ENCODE data around the gene CHRNA1.
A peak's percentile ranks its signal among the peaks of the same experiment; 100 is the strongest.

The CHRNA1 gene

DNA sequence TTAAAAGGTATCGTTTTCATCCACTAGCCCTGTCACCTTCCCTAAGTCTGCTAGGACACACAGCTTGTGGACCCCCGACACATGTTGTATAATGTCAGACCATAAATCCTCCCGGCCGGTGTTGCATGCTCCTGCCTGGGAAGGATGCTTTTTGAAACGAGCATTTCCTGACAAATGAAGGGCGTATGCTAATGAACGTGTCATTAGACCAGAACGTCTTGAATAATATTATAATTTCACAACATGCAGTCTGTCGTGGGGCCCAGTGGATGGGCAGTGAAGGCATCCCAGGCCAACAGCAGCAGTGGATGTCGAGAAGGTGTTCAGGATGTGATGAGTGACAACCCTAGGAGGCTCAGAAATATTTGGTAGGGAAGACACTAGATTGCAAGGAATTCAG is 7.5 kb downstream of the CHRNA1 start:
- DNase-seq, result no peak

DNA sequence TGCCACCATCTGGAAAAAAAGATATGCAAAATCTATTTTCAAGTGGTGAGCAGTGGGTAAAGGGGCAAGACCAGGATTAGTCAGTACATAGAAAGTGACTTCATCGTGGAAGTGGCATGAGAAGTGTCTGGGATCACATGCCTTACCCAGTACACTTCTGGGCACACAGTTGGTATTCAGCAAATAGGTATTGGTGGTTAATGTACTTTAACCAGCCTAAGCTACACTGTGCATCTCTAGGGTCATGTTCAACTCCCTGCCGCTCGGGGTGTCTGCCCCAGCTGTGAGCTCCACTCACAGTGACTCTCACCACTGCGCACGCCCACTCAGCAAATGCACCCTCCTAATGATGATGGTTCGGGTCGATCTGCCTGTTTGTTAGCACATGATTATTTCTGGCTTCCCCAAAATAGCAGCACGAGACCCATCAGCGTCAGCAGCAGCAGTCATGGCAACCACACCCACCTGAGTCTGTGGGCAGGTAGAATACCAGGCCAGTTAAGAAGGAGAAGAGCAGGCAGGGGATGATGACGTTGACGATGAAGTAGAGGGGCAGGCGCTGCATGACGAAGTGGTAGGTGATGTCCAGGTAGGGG is 11.1 kb downstream of the CHRNA1 start:
- no peak for DNase-seq

DNA sequence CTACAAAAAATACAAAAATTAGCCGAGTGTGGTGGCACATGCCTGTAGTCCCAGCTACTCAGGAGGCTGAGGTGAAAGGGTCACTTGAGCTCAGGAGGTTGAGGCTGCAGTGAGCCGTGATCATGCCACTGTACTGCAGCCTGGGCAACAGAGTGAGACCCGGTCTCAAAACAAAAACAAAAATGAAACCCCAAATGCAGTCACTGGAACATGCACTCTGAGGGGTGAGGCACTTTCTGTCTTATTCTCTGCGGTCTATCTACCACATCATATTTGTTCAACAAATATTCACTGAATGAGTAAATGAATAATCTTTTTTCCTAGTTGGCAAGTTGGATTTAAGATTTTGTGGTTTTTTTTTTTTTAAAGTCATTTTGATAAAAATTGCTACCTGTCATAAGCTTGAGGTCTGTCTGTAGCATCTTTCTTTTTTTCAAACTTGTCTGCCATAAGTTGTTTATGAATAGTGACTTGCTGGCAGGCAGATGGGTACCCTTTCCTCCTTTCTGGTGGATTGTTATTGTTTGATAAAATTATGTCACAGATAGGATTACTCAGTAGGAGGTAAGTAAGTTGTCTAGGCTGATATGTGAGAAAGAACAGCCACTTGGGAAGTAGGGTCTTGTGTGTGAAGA is 11.8 kb downstream of the CHRNA1 start:
- DNase-seq, result no peak

DNA sequence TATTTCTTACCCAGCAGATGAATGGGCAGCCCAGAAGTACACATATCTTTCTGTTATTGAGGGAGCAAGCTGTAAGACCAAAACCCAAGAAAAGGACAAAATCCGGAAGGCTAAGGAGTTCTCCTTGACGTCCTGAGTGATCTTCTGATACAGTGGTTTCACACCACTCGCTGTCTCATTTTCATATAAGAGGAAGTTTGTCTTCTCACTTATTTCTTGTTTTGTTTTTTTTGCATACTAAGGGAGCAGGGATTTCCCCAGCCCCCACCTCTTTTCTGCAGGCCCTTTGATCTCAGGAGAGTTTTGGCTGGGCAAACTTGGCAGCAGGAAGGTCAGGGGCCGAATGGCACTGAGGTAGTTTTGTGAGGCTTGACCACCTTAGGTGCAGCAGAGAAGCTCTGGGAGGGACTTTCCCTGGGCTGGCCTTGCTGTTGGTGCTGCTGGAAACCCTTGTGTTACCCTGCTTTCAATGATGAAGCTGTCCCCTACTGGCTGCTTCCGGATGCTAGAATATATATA is 13.3 kb downstream of the CHRNA1 start:
- no peak for DNase-seq

DNA sequence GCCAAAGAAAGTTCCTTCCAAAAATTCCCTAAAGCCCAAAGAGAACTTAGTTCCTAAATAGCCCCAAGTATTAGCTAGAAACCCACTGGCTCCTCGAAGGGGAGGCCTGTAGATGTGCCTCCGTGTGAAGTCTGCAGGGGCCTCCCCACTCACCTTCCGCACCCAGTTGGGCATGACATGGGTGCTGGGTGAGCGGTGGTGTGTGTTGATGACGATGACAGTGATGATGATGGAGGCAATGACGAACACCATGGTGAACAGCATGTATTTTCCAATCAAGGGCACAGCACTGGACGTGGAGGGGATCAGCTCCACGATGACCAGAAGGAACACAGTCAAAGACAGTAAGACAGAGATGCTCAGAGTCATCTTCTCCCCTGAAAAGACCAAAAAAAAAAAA is 14.5 kb downstream of the CHRNA1 start:
- no peak for DNase-seq

DNA sequence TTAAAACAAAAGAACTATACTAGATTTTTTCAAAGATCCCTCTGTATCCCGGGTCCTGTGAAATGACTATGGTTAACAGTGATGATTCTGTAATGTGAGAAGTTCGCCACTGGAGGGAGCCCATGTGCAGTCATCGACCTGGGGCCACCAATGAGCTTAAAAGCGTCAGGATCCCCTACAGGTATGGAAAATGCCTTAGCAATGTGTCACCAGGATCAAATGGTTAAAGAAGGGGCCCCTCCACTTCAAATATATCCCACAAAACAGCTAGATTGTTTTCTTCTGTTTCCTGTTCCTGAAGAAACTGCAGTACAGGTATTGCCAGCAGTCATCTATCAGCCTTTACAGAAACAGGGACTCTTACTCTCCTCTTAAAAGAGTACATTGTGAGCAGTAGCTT is 15.3 kb downstream of the CHRNA1 start:
- peak; percentile 88 for DNase-seq

DNA sequence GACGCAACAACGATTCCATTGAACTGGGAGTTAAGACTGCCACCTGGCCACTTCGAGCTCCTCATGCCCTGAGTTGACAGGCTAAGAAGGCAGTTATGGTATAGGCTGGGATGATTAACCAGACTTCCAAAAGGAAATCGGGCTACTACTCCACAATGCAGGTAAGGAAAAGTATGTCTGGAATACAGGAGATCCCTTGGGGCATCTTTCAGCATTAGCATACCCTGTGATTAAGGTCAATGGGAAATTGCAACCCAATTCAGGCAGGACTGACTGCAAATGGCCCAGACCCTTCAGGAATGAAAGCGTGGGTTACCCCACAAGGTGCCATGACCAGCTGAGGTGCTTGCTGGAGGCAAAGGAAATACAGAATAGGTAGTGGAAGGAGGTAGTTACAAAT is 19.1 kb downstream of the CHRNA1 start:
- DNase-seq, result no peak

DNA sequence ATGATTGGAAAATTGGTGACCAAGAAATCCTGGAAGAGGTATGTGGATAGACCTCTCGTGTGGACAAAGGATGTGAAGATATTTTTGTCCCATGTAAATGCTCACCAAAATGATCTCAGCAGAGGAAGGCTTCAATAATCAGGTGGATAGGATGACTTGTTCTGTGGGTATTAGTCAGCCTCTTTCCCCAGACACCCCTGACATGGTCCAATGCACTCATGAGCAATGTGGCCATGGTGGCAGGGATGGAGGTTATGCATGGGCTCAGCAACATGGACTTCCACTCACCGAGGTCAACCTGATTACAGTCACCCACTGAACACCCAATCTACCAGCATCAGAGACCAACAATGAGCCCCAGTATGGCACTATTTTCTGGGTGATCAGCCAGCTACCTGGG is 20.2 kb downstream of the CHRNA1 start:
- DNase-seq, result no peak

DNA sequence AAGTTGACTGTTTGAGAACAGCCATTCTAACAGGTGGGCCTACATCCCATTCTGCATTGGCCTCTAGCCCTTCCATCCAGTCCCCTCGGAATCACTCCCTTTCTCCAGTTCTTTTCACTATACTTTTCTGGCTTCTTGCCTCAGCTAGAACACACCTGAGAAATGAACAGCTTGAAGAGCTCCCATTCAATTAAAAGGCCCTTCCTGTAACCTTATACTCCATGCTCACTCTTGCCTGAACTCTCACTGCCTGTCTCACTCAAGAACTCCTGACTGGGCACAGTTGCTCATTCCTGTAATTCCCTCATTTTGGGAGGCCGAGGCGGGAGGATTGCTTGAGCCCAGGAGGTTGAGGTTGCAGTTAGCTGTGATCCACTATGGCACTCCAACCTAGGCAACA is 23.6 kb downstream of the CHRNA1 start:
- DNase-seq, result no peak

DNA sequence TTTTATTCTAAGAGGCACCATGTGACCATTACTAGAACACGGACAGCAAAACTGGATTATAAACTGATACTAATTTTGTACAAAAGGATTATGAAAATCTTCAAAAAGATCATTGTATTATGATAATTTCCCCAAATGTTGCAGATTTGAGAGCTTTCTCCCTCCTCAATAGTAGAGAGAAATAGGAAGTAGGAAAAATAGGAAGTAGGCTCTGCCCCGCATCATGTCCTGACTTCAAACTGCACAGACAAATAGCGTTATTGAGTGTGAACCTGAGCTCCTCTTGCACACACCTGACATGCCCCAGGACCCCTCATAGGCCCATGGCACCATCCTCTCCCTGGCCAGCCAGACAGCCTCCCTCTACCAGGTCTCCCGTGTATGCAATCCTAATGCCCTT is 25.4 kb downstream of the CHRNA1 start:
- no peak for DNase-seq

DNA sequence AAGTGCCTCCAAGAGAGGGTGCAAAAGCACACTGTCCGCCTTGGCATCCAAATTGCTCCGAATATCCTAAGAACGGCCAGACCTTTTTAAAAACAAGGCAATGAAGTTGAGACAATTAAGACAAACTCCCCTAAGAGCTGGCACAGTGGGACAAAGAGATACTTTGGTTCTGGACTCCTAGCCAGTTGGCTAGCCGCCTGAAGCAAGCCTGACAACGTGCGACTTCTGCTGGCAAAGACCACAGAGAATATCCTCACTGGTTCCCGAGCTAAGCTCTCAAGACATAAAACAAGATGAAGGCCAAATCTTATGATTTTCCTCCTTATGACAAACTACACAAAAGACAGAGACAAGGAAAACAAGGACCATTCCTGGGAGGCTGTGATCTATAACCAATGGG is 32.7 kb downstream of the CHRNA1 start:
- DNase-seq, result no peak

DNA sequence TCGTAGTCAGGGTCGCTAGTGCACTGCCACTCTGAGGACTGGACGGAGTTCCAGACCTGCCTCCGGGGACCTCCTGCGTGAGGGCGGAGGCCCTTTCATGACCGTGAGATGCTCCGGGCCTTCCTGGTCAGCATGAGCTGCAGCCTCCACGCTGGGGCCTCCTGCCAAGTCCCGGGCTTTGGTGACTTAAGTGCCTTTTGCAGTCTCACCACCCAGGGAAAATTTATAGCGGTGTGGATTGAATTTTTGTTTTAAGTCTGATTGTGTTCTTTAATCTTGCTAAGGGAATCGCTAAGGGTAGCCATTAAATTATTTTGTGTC is 33.6 kb downstream of the CHRNA1 start:
- no peak for DNase-seq

DNA sequence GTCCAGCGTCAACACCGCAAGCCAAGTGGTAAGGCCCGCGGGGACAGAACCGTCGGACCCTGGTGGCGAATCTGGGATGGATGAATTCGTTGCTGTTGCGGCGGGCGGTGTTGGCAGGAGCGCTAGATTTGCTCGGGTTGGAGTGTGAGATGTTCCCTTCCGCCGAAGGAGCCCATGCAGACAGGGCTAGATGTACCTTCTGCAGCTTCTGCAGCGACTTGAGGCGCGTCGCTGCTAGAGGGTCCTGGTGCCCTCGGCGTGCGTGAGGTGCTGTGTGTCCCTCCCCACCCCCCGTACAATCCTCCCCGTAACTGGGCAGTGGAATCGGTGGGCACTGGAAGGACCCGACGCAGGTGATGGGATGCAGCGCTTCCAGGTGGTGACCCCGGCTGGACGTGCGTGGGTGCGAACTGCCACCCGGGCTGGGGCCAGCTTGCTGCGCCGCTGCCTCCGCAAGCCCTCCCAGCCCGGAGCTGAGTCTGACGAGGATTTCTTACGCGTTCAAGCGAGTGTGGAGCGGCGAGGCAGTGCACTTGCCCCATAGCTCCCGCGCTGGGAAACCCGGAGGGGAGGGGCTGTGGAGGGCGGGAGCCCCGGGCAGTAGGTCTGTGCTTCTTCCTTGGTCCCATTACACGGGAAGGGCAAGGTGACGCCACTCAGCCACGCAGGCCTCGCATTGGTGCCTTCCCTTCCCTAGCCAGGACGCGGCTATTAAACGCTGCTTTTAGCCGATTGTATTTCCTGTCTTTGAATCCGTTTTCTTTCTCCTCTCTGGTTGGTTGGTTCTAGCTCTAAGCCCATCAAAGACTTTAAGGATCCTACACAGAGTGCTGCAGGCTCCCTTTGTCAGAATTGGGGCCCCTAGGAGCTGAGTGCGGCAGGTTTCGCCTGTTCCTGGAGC is 34.2 kb downstream of the CHRNA1 start:
- peak; percentile 67 for DNase-seq

DNA sequence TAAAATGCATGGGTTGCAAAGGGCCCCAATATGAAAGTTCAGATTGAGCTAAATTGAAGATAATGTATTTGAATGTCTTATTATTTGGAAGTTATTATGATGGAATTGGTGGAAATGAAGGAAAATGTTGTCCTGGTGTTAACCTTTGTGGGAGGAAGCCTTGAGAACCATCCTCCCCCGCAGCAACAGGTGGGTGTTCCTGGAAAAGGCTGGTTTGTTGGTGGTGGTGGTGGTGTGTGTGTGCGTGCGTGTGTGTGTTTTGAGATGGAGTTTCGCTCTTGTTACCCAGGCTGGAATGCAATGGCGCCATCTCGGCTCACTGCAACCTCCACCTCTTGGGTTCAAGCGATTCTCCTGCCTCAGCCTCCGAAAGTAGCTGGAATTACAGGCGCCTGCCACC is 36.2 kb downstream of the CHRNA1 start:
- DNase-seq, result no peak

DNA sequence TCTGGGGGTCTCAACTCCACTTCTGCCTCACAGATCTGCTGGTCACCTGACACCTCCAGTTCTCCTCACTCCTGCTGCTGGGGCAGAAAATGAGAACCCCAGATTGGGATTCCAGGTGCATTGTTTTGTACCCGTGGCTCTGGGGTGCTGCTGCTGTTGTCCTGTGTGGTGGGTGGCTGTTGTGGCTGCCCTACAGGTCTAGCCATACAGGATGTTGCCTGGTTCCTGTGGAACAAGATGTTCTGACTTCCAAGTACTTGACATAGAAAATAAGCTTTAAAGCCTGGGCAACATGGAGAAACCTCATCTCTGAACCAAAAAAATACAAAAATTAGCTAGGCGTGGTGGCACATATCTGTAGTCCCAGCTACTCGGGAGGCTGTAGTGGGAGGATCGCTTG is 38.1 kb downstream of the CHRNA1 start:
- no peak for DNase-seq

DNA sequence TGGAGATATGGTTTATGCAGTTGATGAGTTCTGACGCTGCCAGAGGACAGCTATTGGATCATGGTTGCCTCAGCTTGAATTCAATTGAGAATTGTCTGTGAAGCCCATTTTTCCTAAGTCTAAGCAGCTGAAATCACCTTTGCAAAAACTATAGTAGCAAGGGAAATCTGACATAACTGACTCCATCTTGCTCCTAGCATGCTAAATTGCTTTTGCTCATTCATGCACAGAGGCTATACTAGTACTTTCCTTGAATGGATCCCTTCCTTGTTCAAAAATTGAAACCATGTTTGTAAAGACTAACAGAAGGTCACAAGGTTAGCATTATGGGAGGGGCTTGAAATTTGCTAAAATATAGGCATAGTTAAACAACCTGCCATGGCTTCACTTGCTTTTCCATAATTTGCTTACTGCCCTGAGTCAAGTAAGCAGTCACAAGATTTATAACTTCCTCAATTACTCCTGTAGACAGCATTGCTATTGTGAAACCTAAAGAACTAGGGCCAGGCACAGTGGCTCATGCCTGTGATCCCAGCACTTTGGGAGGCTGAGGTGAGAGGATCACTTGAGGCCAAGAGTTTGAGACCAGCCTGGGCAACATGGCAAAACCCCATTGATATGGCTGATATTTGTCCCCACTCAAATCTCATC is 41.2 kb downstream of the CHRNA1 start:
- DNase-seq, result no peak

DNA sequence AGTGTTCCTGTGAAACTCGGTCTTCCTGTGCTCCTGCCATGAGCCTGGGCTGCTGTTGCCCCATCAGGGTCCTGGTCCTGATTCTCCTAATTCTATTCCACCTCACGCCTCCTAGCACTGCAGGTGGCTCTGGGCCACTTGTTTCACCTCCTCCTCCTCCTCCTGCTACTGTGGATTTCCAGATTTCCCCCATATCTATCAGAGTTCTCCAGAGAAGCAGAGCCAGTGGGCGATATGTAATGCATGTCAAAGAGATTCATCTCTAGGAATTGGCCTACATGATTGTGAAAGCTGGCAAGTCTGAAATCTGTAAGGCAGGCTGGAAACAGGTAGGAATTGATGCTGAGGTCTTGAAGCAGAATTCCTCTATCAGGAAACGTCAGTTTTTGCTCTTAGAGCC is 45.3 kb downstream of the CHRNA1 start:
- DNase-seq, result no peak

DNA sequence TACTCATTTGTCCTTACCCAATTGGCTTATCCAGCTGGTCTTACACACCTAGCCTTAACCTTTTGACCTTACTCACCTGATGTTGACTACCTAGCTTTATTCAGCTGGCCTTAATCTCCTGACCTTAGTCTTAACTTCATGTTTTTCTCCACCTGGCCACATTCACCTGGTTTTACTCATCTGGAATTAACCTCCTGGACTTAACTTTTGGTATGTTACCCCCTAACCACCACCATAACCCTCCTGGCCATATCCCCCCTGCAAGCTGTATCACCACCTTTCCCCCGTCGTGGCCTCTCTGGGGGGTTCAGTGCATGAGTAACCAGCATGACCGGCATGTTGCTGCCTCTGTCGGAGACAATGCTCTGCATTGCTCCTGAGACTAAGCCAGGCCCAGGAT is 45.7 kb downstream of the CHRNA1 start:
- no peak for DNase-seq

DNA sequence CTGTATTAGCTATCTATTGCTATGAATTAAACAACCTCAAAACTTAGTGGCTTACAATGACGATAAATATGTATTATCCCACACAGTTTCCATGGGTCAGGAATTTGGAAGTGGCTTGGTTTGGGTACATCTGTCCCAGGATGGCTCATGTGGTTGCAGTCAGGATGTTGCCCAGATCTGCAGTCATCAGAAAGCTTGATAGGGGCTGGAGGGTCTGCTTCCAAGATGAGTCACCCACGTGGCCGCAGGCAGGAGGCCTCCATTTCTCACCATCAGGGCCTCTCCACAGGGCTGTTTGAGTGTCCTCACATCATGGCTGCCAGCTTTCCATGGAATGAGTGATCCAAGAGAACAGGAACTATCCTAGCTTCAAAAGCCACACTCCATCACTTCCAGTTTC is 46.4 kb downstream of the CHRNA1 start:
- no peak for DNase-seq

DNA sequence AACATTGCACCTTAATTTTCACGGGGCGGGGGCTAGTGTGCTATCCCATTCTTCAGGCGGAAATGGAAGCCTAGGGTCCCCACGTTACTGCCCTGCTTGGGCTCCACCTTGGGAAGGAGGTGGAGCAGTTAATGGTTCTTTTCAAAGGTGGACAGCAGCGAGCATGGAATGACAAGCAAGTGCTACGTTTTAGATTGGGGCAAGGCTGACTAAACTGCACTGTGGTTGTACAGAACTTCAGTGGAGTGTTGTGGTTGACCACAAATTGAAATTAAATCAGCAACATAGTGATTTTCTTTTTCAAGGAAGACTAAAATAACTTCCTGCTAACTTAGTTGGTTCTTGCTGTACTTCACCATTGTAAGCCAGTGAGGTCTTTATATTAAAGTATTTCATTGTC is 47.0 kb downstream of the CHRNA1 start:
- DNase-seq, result no peak

DNA sequence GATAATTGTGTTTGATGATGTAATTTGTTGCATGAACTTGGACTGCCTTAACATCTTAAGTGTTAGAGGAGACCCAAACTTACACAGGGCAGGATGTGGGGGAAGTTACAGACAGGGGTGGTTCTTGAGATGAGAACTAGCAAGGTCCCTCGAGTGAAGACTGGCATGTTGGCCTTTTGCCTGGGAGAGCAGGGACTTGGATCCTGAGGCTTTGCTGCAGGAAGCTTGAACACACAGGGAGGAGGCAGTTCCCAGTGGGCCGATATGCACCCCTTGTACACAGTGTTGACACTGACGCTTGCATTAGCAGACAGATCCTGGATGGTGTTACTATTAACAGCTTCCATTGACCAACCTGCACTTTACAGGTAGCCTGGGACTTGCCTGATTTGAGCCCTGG is 47.5 kb downstream of the CHRNA1 start:
- no peak for DNase-seq

DNA sequence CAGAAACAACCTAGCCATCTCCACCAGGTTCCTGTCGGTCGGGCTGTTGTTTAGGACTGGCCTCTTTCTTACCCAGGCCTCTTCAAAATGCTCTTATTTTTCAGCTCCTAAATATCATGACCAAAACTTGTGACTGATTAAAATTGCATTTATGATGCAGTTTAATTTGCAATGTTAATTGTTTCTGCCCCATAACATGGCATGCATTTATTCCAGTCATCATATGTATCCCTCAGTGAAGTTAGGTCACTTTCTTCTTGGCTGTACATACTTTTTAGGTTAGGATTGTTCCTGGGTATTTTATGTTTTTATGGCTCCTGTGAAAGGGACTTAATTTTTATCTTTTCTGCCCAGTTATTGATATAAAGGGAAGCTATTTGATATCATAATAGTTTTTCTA is 50.6 kb downstream of the CHRNA1 start:
- no peak for DNase-seq

DNA sequence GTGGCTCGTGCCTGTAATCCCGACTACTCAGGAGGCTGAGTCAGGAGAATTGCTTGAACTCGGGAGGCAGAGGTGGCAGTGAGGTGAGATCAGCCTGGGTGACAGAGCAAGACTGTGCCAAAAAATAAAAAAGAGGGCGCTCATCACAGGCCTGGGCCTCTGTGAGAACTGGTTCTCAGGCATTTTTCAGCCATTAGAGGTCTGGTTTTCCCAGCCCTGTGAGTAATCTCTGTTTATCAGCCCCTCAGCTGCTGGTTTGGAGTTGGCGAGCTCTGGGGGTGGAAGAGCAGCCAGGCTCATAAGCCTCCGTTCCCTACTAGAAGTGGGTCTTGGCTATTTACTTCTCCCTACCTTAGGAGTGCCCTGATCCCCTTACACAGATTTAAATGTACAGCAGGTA is 53.1 kb downstream of the CHRNA1 start:
- no peak for DNase-seq
